Peyer's patch (tissue), 4 donors: Measurements from ENCODE around the gene NACC2.

Experiments used
- POLR2A ChIP-seq, 2 donors: fragments of 450-650 bp; IDR thresholded peaks; one replicate each; pipeline ENCODE4 v1.5.1; 2017; ENCODE audit warnings: antibody characterized with exemption in 2 of 2, mild to moderate bottlenecking in 2 of 2, moderate library complexity in 2 of 2
- TF ChIP-seq, protein P1 (sequence below), 6 experiments: fragments of 450-650 bp in 4 of 6; fragments of 200-600 bp in 2 of 6; sonication (generic) in 1 of 6; IDR thresholded peaks; one replicate each; pipeline ENCODE4 v1.5.1; 2017 to 2019; ENCODE audit warnings: antibody characterized with exemption in 6 of 6, mild to moderate bottlenecking in 3 of 6, moderate library complexity in 1 of 6

DNA sequence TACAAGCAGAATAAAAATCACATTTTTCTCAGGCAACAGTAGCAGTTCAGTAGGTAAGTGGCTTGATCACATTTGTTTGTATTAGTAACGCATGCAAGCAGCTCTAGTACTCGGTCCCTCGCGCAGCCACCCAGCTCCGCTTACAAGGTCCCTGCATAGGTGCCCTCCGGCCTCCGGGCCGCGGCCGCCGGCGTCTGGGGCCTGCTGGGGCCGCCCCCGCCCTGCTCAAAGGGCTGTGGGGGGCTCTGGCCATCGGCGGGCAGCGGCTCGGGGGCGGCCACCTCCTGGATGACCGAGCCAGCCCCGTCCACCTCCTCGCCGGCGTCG, 83.8 kb downstream of the NACC2 start:
- TF ChIP-seq POLR2A (IDR thresholded peaks at IDR 0.05) = no peak
- TF ChIP-seq, protein P1, sequence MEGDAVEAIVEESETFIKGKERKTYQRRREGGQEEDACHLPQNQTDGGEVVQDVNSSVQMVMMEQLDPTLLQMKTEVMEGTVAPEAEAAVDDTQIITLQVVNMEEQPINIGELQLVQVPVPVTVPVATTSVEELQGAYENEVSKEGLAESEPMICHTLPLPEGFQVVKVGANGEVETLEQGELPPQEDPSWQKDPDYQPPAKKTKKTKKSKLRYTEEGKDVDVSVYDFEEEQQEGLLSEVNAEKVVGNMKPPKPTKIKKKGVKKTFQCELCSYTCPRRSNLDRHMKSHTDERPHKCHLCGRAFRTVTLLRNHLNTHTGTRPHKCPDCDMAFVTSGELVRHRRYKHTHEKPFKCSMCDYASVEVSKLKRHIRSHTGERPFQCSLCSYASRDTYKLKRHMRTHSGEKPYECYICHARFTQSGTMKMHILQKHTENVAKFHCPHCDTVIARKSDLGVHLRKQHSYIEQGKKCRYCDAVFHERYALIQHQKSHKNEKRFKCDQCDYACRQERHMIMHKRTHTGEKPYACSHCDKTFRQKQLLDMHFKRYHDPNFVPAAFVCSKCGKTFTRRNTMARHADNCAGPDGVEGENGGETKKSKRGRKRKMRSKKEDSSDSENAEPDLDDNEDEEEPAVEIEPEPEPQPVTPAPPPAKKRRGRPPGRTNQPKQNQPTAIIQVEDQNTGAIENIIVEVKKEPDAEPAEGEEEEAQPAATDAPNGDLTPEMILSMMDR (IDR thresholded peaks at IDR 0.05) = no peak
